ENCODE measurements around the gene PIAS1.

- no peak for TF ChIP-seq CTCF (IDR thresholded peaks at IDR 0.05)
- no peak for TF ChIP-seq POLR2A (IDR thresholded peaks at IDR 0.05)
These were observed 178.3 kb downstream of the PIAS1 start for GRCh38 chr15:68232449-68232848.
